Measurements from ENCODE around the gene SLIT3.

Gene SLIT3

DNA sequence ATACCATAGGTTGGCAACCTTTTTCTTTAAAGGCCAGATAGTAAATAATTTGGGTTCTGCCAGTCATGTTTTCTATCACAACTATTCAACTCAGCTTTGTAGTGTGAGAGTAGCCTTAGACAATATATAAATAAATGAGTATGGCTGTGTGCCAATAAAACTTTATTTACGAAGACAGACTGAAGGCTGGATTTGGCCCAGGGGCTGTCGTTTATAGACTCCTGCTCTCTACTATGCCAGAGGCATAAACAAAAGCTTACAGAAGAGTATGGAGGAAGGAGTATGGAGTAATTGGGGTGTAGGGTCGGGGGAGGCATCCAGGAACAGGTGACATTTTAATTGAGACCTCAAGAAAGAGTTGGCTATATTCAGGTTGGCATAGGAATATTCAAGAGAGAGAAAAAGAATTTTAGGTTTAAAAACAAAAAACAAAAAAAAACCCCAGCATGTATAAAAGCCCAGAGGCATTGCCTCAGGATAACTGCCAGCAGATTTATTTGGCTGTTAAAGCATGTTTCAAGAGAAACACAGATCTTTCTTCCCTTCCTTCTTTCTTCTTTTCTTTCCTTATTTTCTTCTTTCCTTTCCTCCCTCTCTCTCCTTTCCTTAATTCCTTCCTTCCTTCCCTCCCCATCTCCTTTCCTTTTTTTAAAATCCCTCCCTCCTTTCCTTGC lies 39.9 kb downstream of the SLIT3 start:
- no peaks in the 10 kb centered on the region for H3K27me3 ChIP-seq (ENCODE audit: low read length)
- H3K9me2 ChIP-seq (replicated peaks; ENCODE audit: insufficient read depth, low read length) = no peaks in the 10 kb centered on the region
- no peaks in the 10 kb centered on the region for H3F3A ChIP-seq (ENCODE audit: insufficient read depth)
- no peak overlapping the region for H2AFZ ChIP-seq (ENCODE audit: low read depth, low read length, severe bottlenecking)
- no peak overlapping the region for H3K9ac ChIP-seq (ENCODE audit: low read length)
- H3K27ac ChIP-seq (ENCODE audit: low read depth, low read length) = no peak overlapping the region
- H3K9me3 ChIP-seq (ENCODE audit: insufficient read depth, low read length) = no peaks in the 10 kb centered on the region
- H3K36me3 ChIP-seq (ENCODE audit: low read length) = no peaks in the 10 kb centered on the region
- H3K4me2 ChIP-seq (ENCODE audit: low read depth, low read length, poor library complexity, severe bottlenecking) = no peak overlapping the region
- TF ChIP-seq, protein P1, sequence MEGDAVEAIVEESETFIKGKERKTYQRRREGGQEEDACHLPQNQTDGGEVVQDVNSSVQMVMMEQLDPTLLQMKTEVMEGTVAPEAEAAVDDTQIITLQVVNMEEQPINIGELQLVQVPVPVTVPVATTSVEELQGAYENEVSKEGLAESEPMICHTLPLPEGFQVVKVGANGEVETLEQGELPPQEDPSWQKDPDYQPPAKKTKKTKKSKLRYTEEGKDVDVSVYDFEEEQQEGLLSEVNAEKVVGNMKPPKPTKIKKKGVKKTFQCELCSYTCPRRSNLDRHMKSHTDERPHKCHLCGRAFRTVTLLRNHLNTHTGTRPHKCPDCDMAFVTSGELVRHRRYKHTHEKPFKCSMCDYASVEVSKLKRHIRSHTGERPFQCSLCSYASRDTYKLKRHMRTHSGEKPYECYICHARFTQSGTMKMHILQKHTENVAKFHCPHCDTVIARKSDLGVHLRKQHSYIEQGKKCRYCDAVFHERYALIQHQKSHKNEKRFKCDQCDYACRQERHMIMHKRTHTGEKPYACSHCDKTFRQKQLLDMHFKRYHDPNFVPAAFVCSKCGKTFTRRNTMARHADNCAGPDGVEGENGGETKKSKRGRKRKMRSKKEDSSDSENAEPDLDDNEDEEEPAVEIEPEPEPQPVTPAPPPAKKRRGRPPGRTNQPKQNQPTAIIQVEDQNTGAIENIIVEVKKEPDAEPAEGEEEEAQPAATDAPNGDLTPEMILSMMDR (IDR thresholded peaks at IDR 0.05; ENCODE audit: insufficient read depth, low read length, poor library complexity, severe bottlenecking) = no peak
- TF ChIP-seq EZH2phosphoT487 (conservative IDR thresholded peaks at IDR 0.05; ENCODE audit: low read length) = no peak
- H3K4me3 ChIP-seq (ENCODE audit: insufficient read depth, low read length, poor library complexity, severe bottlenecking) = no peak overlapping the region
- no peaks in the 10 kb centered on the region for H4K20me1 ChIP-seq (ENCODE audit: low read depth, low read length)
- no peaks in the 10 kb centered on the region for H3K79me2 ChIP-seq (ENCODE audit: insufficient read depth, low read length)

DNA sequence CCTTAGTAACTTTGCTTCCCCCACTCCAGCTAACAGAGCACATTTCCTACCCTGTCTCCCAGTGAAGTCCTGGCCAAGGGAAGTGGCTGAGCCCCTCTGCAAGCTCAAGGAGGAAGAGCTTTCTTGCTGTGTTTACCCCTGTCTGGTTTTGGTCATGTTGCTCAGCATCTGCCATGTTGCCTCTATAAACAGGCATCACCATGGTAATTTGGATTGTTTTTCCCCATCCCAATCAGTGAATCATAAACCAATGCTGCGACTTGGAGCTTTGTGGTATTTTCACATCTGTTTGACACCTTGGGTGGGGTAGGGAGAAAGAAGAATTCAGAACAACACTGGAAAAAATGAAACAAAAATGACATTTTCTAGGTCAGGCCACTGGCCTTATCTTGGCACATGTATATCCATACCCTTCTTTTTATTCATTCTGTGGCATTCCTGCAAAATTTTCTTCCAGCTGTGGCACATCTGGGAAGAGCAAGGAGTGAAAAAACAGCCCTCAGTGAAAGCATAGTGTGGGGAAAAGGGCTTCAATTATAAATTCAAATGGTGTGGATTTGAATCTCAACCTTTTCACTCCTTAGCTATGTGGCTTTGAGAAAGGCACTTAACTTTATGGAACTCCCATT lies 42.5 kb downstream of the SLIT3 start:
- TF ChIP-seq, protein P1 (IDR thresholded peaks at IDR 0.05; ENCODE audit: insufficient read depth, low read length, poor library complexity, severe bottlenecking) = no peak
- TF ChIP-seq EZH2phosphoT487 (conservative IDR thresholded peaks at IDR 0.05; ENCODE audit: low read length) = no peak

DNA sequence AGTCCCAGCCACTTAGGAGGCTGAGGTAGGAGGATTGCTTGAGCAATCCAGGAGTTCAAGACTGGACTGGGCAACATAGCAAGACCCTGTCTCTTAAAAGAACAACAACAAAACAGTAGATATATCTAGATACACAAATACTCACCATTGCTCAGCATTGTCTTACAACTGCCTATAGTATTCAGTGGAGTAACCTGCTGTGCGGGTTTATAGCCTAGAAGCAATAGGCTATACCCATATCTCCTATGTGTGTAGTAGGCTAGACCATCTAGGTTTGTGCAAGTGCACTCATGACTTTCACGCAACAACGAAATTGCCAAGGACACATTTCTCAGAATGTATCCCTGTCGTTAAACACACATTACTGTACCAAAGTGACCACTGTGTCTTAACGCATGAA lies 44.7 kb downstream of the SLIT3 start:
- TF ChIP-seq, protein P1 (IDR thresholded peaks at IDR 0.05; ENCODE audit: insufficient read depth, low read length, poor library complexity, severe bottlenecking) = no peak
- no peak for TF ChIP-seq EZH2phosphoT487 (conservative IDR thresholded peaks at IDR 0.05; ENCODE audit: low read length)
- no peaks in the 10 kb centered on the region for H3K36me3 ChIP-seq (ENCODE audit: low read length)
- H2AFZ ChIP-seq (ENCODE audit: low read depth, low read length, severe bottlenecking) = no peak overlapping the region
- no peaks in the 10 kb centered on the region for H3K27me3 ChIP-seq (ENCODE audit: low read length)
- no peak overlapping the region for H3K27ac ChIP-seq (ENCODE audit: low read depth, low read length)
- H3K9me3 ChIP-seq (ENCODE audit: insufficient read depth, low read length) = no peaks in the 10 kb centered on the region
- H3K9ac ChIP-seq (ENCODE audit: low read length) = no peak overlapping the region
- H3K4me2 ChIP-seq (ENCODE audit: low read depth, low read length, poor library complexity, severe bottlenecking) = no peak overlapping the region
- no peaks in the 10 kb centered on the region for H3F3A ChIP-seq (ENCODE audit: insufficient read depth)
- H4K20me1 ChIP-seq (ENCODE audit: low read depth, low read length) = no peaks in the 10 kb centered on the region
- no peaks in the 10 kb centered on the region for H3K9me2 ChIP-seq (replicated peaks; ENCODE audit: insufficient read depth, low read length)
- H3K79me2 ChIP-seq (ENCODE audit: insufficient read depth, low read length) = no peaks in the 10 kb centered on the region
- H3K4me3 ChIP-seq (ENCODE audit: insufficient read depth, low read length, poor library complexity, severe bottlenecking) = no peak overlapping the region

More for the DNA sequence above, 42.5 kb downstream of the SLIT3 start:
- Histone ChIP-seq H3K9me3 (ENCODE audit: insufficient read depth, low read length) (no peaks in the 10 kb centered on the region), H4K20me1 (ENCODE audit: low read depth, low read length) (no peaks in the 10 kb centered on the region), H3K27ac (ENCODE audit: low read depth, low read length) (no peak overlapping the region), H2AFZ (ENCODE audit: low read depth, low read length, severe bottlenecking) (no peak overlapping the region), H3K4me2 (ENCODE audit: low read depth, low read length, poor library complexity, severe bottlenecking) (no peak overlapping the region), H3K27me3 (ENCODE audit: low read length) (no peaks in the 10 kb centered on the region), H3K79me2 (ENCODE audit: insufficient read depth, low read length) (no peaks in the 10 kb centered on the region), H3K4me3 (ENCODE audit: insufficient read depth, low read length, poor library complexity, severe bottlenecking) (no peak overlapping the region), H3K36me3 (ENCODE audit: low read length) (no peaks in the 10 kb centered on the region), H3K9ac (ENCODE audit: low read length) (no peak overlapping the region), H3K9me2 (replicated peaks; ENCODE audit: insufficient read depth, low read length) (no peaks in the 10 kb centered on the region), H3F3A (ENCODE audit: insufficient read depth) (no peaks in the 10 kb centered on the region)

Measured in SU-DHL-6 (cell line).